Activated naive CD8-positive, alpha-beta T cell treated with anti-CD3 and anti-CD28 coated beads, Interleukin-2, amount 50 U/mL, for 16 hours (primary cell): ENCODE data around the gene TBC1D1.

Experiments
- DNase-seq: peaks from one replicate; pipeline ENCODE4 v3.0.0-alpha.2; 2020; ENCODE audit warnings: low read depth, low spot score

Gene TBC1D1

DNA sequence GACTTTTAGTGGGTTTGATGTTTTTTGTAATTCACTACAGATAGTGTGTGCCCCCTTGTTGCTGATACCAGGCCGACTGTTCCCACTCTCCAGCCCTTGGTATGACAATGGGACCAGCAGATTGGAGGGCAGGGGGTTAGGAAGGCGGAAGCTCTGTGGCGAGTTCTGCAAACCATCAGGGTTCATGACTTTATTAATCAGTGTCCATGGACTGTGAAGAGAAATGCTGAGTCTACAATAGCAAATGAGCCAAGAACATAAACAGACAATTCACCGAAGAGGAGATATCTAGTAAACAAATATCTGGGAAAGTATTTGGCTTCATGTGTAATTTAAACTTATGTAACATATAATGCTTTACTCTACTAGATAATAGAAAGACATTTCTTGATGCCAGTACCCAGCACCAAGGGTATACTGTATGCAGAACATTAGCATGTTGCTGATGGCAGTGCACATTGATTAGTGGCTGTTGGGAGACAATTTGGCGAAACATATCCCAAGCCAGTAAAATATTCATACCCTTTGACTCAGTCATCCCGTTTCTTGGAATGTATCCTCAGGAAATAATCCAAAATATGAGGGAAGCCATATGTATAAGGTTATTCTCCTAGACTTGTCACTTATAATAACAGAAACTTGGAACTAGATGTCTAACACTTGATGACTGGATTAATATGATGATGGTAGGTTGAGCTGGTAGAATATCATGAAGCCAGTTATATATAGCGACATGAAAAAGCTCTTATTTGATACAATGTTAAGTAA is 238.8 kb downstream of the TBC1D1 start:
- no peak for DNase-seq

DNA sequence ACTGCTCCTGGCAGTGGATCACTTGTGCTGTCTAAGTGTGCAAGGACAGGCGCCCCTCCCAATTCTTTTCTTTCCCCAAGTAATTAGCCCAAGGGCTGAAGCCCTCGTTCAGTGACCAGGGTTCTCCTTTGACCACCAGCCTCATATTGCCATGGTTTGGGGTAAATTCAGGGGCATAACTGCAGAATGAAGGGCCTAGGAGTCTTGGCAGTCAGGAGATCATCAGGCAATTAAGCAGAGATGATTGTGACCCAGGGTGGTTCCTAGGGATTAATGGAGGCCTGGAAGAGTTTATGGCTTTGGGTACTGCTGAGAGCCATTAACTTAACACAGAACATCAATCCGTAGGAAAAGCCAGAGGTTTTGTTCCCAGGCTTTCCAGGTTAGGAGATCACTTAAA is 240.0 kb downstream of the TBC1D1 start:
- no peak for DNase-seq

DNA sequence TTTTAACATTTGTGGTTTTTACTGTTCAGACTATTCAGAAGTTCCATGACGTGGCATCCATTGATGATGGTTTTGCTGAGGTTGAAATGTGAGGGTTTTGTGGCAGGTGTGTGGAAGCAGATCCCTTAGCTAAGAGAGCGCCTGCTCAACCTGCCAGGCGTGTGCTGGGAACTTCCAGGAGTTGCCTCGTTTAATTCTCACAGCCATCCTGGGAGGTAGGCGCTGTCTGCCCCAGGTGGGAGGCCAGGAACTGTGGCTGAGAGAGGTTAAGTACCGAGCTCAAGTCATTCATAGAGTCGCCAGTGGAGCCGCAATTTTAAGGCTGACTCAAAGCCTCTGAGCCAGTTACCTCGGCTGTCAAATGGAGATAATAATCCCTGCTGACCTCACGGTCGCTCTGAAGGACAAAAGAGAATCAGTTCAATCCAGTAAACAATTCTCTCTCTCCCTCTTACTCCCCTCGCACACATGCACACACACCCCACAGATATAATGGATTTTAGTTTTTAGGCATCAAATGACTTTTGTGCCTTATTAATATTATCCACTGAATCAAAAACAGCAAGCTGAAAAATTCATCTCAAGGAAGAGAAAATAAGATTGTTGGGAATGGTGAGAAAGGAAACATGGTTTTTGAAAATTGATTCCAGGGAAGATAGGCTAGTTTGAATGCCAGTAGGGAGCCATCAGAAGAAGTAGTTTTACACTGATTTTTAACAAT is 240.6 kb downstream of the TBC1D1 start:
- peak; percentile 43 for DNase-seq

DNA sequence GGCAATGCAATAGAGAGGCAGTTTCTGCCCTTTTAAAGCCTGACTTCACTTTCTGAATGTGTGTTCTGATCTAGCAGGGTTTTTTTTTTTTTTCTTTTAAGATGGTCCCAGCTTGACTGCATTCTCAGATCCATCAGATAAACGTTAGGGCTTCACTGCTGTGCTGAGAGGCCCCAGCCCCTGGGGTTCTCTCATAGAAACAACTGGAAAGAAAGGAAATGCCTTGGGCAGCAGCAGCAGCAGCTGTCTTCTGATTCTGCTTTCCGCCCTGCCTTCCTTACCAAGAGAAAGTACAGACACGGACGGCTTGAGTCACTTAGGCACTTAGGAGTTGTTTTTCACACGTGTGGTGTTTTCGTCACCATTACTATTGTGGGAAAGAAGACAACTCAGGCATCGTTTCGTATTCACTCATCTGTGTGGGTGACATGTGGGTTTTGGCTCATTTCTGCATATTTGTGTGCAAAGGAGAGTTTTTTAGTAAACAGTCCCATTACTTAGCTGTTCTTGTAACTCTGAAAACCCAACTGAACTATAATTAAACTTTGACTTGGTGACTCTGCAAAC is 241.3 kb downstream of the TBC1D1 start:
- peak; percentile 60 for DNase-seq

DNA sequence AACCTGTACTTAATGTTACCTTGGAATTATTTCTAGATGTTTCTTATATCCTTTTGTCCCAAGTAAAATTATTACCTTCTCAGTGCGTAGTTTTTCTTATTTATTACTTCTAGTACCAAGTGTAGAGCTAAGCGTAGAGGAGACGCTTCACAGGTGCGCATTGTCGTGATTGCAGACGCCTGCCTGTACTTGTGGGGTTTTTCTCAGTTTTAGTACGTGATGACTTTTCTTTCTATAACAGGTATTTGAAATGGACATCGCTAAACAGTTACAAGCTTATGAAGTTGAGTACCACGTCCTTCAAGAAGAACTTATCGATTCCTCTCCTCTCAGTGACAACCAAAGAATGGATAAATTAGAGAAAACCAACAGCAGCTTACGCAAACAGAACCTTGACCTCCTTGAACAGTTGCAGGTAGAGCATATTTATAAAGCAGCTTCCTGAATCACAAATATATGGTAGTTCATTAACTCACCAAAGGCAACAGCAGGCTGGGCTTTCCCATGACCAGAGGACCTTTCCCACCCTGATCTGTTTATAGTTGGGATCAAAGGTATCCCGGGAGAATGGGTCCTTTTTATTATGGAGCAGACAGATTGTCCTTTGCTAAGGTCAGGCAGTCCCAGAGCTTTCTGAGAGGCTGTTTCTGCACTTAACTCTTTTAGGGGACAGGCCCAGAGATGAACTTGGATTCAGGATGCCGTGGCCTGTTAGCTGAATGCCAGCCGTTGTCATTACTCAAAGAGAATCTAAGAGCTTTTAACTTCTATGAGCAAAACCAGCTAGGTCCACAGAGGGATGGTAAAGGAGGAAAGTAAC is 242.2 kb downstream of the TBC1D1 start:
- DNase-seq, result no peak

DNA sequence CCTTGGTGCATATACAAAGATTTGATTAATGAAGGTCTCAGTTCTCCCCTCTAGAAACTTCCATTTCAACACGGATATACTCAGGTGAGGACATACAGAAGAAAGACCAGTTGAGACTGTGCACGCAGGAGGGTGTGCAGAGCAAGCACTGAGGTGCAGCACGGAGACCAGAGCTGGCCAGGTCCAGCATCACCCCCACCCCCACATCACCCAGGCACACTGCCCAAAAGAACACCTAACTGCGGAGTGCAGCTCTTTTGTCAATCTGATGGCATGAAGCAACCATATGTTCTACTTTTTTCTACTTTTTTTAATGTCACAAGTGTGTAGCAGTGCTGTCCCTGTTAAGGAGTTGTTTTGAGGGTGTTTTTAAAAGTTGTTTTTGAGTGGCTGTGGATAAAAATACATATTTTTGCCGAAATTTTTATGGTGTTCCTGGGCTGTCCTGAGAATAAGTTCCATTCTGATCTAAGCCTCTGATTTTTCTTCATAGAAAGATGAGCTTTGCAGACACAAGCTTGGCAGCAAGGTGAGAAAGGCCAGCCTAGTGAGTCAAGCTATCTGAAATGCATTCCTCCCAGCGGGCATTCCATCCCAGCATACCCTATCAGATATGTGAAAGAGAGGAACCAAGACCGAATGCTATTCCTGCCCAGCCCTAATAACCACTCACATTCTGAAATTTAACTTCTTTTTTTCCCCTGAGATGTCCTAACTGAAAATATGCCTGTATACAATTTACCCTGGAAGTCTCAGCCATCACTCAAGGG is 243.0 kb downstream of the TBC1D1 start:
- DNase-seq, result no peak

DNA sequence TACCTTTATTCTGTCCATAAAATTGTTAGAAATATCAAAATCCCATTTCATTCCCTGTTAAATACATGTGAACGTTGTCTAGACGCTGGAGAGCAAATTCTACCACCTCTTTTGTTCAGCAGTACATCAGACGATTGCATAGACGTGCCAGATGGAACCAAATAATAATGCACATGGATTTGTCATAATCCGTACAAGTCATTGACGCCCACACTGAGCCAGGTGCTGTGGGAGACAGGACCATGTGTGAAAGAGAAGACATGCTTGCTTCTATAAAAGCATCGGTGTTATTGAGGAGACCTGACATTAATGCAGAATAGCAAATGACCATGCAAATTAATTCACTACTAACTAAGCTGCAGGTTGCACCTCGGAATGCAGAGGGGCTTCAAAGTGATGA is 244.3 kb downstream of the TBC1D1 start:
- no peak for DNase-seq

DNA sequence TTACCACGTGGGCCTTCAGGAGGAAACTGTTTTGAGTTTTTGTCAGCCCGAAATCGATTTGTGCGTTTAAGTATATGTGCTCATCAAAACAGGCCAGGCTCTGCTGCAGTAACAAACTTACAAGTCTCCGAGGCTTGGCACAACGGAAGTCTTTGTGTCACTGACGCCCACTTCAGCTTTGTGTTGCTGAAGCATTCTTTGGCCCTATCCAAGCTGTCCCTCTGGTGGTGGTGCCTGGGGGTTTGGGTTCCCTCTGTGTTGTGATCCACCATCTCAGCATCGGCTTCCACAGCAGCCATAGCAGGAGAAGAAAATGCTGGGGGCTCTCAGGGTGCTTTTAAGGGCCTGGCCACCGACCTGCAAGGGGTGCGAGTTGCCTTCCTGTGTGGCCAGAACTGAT is 245.7 kb downstream of the TBC1D1 start:
- no peak for DNase-seq

DNA sequence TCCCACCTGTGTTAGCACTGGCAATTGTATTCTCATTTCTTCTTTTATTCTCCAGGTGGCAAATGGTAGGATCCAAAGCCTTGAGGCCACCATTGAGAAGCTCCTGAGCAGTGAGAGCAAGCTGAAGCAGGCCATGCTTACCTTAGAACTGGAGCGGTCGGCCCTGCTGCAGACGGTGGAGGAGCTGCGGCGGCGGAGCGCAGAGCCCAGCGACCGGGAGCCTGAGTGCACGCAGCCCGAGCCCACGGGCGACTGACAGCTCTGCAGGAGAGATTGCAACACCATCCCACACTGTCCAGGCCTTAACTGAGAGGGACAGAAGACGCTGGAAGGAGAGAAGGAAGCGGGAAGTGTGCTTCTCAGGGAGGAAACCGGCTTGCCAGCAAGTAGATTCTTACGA is 246.2 kb downstream of the TBC1D1 start:
- DNase-seq, result no peak

DNA sequence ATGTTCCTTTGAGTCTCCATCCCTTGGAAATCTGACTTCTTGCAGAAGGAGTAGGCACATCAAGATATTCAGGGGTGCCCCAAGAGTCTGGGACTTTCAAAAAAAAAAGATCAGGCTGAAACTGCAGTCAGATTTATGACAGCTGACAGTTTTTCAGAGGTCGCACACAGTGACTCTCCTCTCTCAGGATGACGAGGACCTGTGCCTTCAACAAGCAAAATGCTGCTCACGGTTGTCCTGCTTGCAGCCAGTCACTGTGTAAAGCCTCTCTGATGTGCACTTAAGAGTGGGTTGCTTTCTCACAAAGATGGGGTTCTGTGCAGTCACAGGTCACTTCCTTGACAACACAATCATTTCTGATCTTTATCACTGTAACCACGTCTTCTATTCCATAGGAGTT is 247.5 kb downstream of the TBC1D1 start:
- no peak for DNase-seq

DNA sequence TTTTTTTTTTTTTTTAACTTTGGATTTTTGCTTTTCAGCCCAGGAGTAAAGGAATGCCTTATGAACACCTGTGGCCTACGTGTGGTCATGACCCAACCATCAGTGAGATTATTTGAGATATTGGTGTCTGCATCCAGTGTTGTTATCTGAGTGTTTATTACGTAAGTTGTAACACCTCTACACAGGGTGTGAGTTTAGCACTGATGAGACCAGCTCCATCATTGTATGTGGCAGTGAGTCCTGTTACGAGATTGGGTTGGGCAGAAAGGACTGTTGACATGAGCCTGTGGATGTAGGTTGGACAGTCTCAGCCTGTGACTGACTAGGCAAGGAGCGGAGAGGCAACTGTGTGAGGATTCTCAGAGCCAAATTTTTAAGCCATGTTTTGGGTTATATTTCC is 248.3 kb downstream of the TBC1D1 start:
- no peak for DNase-seq

DNA sequence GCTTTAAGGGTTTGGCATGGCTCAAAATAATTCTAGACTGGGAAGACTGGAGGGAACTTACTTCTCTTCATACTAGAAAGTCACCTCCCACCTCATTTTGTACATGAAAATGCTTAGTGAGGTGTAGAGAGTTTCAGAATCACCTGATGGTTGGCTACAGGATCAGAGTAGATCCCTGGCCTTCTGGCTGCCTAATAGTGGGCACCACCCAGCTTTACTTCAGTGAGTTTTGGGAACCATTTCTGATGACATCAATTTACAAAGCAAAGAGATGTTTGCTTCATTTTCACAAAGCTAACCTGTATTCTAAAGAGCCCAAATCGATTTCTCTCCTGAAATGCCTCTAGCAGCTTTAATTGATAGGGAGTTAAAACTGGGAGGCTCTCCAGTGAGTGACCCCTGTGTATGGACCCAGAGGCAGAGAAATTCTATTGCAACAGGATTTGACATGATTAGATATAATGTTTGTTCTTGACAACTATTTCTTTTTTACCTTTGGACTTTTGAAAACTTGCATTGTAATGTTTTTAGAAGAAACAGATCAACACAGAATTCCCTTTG is 249.8 kb downstream of the TBC1D1 start:
- DNase-seq, result no peak

DNA sequence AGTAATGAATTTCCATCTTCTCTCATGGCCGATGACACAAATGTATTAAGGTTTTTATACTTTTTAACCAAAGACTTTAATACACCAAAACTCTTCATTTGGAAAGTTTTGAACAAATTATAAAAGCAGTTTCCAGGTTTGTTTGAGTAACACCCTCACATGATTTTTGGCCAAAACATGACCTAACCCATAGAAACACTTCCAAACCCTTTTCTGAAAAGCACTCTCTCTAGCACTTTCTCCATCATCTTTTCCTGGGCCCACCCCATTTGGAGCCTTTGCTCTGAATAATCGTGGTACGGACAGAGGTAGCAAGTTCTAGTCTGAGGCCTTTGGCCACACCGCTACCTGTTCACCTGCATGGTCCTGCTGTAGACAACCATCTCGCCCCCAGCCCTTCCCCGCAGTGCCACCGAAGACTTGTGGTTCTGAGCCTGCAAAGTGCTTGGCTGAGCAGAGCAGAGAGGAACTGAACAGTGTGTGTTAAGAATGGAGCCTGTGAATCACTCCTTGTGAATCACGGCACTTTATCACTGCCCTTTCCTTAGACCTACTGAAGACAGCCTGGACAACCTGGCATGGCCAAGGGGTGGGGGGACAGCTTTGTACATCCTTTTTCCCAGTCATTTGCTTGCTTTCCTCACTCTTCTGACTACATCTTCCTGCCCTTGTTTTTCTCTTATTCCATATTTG is 251.1 kb downstream of the TBC1D1 start:
- DNase-seq, result no peak

DNA sequence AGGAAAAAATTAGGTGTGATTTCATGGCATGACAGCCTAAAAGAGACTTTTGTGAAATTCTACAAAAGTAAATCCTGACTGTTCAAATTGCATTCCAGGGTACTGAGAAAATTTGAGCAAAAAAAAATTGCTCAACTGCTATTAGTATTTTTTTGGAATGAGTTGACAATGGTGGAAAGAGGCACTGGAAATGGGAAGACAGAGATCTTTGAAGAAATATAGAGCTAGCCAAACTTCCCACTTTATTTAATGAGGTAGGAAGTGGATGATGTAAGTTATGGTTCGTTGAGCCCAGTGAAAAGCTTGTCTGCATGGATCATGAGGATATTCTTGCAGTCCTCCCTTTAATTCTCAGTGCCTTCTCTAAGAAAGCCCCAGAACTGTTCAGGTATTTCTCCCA is 253.1 kb downstream of the TBC1D1 start:
- no peak for DNase-seq

DNA sequence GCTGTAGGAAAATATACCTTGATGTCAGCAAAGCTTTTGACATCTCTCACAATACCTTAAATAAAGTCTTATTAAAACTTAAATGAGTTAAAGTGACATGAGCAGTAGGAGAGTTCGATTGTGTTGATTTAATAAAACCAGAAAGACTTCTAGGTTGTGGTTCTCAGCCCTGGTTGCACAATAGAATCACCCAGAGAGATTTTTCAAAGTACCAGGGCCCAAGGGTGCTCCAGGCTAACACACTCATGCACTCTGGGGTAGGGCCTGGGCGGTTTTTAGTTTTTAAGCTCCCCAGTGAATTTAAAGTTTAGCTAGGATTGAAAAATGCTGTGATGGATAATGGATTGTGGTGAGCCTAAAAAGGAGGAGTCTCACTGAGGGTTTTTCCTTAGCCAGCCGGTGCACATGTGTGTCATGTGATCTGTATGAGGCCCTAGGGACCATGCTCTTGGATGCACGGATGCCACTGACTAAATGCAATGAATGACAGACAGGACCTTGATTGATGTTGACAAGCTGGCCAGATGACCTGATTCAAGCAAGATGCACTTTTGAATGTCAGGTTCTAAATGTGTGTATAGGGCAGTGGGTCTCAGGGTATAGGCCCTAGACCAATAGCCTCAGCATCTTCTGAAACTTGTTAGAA is 254.3 kb downstream of the TBC1D1 start:
- no peak for DNase-seq

DNA sequence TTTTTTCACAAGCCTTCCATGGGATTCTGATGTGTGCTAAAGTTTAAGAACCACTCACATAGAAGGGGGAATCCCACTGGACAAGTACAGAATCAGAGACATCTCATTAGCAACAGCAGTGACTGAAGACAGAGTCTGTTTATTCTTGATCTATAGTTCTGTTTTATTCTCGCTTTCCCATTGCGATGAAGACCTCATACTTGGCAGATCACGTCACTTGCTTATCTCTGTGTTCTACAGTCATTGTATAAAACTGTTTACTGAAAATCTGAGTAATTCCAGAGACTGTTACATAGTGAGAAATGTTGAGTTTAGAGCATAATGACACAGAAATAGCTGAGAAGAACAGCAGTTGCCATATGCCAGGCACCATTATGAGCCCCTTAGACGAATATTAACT is 254.9 kb downstream of the TBC1D1 start:
- DNase-seq, result no peak

DNA sequence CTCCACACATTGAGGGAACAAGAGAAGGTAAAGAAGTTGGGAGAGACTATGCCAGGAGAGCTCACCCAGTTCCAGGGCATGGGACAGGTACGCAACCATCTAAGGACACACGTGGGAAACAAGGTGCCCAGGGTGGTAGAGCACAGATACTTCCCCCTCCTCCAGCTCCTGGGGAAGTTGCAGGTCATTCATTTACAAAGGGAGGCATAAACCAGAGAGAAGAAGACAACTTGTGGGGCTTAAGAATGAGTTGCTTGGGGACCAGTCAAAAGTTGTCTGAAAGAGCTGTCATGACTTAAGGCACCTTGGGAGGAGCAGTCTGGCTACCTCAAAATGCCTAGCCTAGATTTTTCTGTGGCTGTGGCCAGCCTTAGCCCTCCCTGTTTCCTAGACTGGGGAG is 255.5 kb downstream of the TBC1D1 start:
- DNase-seq, result no peak

DNA sequence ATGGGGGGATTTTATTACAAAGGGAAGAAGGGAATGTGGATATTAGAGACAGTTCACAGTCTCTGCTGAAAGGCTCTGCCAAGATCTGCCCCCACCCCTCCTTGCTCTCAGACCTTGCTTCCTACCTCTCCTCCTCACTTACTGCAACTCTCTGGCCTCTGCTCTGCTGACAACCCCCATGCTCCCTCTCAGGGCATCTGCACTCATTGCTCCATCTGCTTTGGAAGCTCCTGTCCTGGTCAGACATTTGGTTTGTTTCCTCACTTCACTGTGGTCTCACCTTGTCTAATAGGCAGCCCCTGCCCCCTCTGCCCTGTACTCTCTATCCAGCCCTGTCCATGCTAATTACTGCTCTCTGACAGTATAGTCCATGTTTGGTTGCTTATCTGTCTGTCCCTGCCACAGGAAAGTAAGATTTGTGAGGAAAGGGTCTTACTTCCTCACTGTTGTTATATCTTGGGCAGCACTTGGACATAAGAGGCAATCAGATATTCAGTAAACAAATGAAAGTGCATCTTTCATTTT is 258.6 kb downstream of the TBC1D1 start:
- no peak for DNase-seq

DNA sequence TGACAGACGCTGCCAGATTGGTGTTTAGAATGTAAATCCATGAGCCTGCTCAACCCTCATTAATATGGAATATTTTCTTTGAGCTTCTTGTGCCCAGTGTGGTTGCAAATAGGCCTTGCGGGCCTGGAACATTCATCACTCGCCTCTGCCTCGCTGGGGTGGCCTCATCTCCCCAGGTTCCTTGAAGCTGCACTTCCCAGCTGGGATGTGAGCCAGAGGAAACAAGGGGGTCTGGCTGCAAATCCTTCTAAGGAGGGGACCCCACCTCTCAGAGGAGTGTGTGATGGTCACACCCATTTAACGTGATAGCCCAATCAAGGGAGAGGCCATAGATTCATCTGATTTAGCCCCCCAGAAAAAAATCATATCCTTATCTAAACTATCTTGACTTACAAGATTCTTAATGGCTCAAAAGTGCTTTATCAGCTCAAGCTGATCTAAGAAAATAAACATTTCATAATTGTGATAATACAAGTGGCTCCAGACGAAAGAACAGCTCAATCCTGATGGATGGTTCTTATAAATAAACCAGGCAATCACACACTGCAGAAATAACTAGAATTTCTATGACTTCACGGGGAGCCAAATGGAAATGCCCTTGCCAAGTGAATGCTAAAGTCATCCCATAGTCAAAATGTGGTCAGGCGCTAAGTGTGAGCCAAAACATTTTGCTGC is 259.2 kb downstream of the TBC1D1 start:
- DNase-seq, result no peak
